ENCODE measurements around the gene DUSP8. TPM values are rescaled to one million over a fixed set of nuclear protein-coding genes. Genes with fewer than 3 reads are reported as not detected.

DUSP8 gene
- total and polyA plus RNA-seq, 9 of the 15 experiments (the other 6 are each of a cell fraction or from before 2014, with no cell fraction given), result 0.14 to 2.0 (median 0.86) TPM; not detected in 2

DNA sequence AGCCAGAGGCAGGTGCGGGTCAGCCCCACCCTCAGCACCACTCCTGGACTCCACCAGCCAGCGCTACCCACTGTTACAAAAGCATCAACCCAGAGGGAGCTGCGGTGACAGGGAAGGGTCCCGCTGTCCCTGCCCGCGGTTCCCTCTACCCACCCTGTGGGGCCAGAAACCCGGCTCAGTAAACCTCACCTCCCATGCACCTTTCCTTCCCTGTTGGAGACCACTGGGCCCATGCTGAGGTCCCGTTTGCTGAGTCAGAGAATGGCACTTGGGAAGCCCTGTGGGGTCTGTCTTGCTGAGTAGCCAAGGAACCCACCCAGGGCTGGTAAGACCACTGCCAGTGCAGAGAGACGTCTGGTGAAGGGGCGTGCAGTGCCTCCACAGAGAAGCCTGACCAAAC is 43.4 kb downstream of the DUSP8 start (continued):
- TF ChIP-seq ZNF766 (CRISPR knock-in tag; conservative IDR thresholded peaks at IDR 0.05) (no peak), CBFA2T2 (conservative IDR thresholded peaks at IDR 0.05) (no peak), TOE1 (IDR thresholded peaks at IDR 0.05; ENCODE audit: borderline replicate concordance) (no peak), TOE1 (CRISPR knock-in tag; IDR thresholded peaks at IDR 0.05; ENCODE audit: borderline replicate concordance, low read depth) (no peak), DMBX1 (CRISPR knock-in tag; IDR thresholded peaks at IDR 0.05; ENCODE audit: borderline replicate concordance) (no peak)
- TF ChIP-seq, protein P1, sequence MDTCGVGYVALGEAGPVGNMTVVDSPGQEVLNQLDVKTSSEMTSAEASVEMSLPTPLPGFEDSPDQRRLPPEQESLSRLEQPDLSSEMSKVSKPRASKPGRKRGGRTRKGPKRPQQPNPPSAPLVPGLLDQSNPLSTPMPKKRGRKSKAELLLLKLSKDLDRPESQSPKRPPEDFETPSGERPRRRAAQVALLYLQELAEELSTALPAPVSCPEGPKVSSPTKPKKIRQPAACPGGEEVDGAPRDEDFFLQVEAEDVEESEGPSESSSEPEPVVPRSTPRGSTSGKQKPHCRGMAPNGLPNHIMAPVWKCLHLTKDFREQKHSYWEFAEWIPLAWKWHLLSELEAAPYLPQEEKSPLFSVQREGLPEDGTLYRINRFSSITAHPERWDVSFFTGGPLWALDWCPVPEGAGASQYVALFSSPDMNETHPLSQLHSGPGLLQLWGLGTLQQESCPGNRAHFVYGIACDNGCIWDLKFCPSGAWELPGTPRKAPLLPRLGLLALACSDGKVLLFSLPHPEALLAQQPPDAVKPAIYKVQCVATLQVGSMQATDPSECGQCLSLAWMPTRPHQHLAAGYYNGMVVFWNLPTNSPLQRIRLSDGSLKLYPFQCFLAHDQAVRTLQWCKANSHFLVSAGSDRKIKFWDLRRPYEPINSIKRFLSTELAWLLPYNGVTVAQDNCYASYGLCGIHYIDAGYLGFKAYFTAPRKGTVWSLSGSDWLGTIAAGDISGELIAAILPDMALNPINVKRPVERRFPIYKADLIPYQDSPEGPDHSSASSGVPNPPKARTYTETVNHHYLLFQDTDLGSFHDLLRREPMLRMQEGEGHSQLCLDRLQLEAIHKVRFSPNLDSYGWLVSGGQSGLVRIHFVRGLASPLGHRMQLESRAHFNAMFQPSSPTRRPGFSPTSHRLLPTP (IDR thresholded peaks at IDR 0.05; ENCODE audit: borderline replicate concordance, extremely low read depth, insufficient read length), result no peak
- TF ChIP-seq, protein P2, sequence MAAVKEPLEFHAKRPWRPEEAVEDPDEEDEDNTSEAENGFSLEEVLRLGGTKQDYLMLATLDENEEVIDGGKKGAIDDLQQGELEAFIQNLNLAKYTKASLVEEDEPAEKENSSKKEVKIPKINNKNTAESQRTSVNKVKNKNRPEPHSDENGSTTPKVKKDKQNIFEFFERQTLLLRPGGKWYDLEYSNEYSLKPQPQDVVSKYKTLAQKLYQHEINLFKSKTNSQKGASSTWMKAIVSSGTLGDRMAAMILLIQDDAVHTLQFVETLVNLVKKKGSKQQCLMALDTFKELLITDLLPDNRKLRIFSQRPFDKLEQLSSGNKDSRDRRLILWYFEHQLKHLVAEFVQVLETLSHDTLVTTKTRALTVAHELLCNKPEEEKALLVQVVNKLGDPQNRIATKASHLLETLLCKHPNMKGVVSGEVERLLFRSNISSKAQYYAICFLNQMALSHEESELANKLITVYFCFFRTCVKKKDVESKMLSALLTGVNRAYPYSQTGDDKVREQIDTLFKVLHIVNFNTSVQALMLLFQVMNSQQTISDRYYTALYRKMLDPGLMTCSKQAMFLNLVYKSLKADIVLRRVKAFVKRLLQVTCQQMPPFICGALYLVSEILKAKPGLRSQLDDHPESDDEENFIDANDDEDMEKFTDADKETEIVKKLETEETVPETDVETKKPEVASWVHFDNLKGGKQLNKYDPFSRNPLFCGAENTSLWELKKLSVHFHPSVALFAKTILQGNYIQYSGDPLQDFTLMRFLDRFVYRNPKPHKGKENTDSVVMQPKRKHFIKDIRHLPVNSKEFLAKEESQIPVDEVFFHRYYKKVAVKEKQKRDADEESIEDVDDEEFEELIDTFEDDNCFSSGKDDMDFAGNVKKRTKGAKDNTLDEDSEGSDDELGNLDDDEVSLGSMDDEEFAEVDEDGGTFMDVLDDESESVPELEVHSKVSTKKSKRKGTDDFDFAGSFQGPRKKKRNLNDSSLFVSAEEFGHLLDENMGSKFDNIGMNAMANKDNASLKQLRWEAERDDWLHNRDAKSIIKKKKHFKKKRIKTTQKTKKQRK (IDR thresholded peaks at IDR 0.05; ENCODE audit: borderline replicate concordance, low read depth, low read length), result no peak
